Inferior parietal cortex (tissue), 1 donor: ENCODE results near the gene NXT2.
A peak's percentile ranks its signal among the peaks of the same experiment; 100 is the strongest.
"Not testable (repeated sequence)": the region's sequence is repeated elsewhere in the genome, so short reads cannot be mapped to it uniquely, and the experiment has no call there.

Experiments used
- DNase-seq: peaks from one replicate; pipeline ENCODE4 v3.0.0-alpha.2; 2016; ENCODE audit errors: extremely low spot score

NXT2 gene

DNA sequence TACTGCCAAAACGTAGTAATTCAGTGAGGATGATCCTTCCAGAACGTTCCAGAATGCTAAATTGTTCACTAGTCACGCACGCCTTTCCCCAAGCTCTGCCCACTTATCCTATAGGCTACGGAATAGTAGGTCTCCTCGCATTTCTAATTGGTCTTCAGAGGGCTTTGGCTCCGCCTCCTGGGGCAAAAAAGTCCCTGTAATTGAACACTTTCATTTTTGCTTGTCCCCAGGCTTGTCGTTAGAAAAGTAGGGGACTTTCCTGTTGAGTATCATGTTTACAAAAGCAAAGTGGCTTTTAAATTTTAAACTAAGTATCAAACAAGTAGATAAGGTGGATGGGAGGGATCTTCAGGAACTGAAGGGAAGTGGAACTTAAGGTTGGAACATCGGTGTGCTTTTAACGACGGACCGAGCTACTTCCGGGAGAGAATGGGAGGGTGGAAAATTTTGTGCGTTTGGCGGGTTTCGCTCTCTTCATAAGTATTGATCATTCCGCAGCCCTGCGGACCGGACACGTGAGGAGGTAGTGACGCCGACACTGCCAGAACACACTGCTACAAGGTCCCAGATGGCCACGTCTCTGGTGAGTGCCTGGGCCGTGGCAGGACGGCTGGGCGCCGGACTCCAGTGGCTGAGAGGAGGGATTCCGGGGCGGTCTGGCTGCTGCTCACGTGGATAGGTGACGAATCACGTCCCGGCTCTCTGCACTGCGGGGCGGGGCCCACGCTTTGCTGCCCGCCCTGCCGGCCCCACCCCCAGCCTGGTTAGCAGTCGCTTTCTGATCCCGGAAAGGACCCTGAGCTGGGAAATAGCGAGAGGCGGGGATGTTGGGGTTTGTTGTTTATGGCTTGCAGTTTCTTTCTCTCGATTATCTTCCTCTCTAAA is at the start of gene NXT2:
Gene NXT2, plus strand, starts transcription at position 406 of the 885 bp plus-strand sequence. Its CDS starts 163 bp downstream, at position 569.
- DNase-seq: peak; percentile 89

DNA sequence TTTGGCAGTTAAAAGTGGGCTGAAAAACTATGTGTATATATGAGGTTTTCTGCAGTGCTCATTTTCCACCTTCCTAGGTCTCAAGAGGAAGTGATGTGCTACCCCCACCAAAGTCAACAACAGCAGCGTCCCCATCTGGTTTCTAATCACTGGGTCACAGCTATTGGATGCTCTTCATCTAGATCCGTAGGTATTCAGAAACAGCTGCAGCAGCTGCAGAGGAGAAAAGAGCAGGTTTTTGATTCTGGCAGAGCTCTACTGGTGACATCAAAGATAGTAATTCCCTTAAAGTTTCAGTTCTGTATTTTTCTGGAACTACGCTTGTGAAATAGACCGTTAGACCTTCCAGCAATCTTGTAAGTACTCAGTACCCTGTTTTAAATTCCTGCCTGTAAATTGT is 49.0 kb upstream of the NXT2 start:
- DNase-seq: no peak

DNA sequence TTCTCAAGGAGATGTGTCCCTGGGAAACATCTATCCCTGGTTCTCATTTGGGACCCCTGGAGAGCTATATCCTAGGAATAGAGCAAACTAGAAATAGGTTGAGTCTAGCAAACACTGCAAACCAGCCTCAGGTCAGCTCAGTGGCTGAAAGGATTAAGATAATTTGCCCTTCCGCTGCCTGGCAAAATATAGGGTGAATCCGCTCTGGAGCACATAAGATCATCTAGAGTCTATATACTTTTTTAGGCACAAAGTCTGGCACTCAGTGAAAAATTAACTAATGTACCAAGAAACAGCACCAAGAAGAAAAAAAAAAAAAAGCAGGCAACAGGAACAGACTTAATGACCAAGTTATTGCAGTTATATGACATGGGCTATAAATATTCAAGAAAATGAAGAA is 47.5 kb upstream of the NXT2 start:
- no peak for DNase-seq

DNA sequence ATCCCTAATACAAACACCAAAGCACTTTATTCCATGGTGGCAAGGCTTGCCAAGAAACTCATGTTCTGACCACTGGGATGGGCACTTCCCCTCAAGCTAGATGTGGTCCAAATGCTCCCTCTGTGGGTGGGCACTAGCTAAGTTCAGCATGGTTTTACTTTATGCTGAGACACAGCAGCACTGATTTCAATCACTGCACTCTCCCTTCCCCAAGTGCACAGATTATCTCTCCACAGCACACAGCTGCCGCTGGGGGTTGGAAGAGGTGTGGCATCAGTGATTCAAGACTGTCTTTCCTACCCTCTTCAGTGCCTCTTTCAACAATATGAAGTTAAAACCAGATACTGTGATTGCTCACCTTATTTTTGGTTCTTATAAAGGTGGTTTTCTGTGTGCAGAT is 38.2 kb upstream of the NXT2 start:
- DNase-seq: no peak

DNA sequence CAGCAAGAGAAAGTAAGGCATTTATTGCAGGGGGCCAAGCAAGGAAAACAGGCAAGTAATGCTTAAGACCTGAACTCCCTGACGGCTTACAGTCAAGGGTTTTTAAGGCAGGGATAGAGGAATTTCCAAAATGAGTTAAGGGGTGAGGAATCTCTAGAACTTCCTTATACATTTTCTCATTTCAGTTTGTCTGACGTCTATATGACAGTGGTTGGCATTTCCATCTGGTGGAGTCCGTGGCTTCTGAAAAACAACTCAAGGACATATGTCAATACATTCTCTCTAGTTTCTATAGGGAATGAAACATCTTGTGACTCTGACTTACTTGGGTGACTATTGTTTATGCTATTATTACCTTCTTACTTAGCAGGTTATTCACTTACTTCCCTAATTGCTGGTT is 35.5 kb upstream of the NXT2 start:
- no peak for DNase-seq

DNA sequence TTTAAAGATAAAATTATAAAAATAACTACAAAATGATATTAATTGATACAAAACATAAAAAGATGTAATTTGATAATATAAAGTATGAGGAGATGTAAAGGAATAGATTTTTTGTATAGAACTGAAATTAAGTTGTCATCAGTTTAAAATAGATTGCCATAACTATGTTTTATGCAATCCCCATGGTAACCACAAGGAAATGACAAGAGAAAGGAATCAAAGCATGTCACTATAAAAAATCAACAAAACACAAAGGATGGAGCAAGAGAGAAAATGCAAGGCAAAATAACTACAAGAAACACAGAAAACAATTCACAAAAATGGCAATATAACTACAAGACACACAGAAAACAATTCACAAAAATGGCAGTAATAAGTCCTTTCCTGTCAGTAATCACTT is 27.7 kb upstream of the NXT2 start:
- no peak for DNase-seq

DNA sequence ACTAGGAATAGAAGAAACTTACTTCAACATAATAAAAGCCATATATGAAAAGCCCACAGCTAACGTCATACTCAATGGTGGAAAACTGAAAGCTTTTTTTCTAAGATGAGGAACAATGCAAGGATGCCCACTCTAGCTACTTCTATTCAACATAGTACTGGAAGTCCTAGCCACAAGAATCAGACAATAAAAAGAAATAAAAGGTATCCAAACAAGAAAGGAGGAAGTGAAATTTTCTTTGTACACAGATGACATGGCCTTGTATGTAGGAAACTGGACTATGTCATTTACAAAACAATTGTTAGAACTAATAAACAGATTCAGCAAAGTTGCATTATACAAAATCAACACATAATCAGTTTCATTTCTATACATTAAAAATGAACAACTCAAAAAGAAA is 25.5 kb upstream of the NXT2 start:
- no peak for DNase-seq

DNA sequence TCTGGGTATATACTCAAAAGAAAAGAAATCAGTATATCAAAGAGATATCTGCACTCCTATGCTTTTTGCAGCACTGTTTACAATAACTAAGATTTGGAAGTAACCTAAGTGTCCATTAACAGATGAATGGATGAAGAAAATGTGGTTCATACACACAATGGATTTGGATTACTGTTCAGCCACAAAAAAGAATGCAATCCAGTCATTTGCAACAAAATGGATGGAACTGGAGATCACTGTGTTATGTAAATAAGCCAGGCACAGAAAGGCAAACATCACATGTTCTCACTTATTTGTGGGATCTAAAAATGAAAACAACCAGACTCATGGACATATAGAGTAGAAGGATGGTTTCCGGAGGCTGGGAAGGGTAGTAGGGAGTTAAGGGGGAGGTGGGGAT is 17.6 kb upstream of the NXT2 start:
- no peak for DNase-seq

DNA sequence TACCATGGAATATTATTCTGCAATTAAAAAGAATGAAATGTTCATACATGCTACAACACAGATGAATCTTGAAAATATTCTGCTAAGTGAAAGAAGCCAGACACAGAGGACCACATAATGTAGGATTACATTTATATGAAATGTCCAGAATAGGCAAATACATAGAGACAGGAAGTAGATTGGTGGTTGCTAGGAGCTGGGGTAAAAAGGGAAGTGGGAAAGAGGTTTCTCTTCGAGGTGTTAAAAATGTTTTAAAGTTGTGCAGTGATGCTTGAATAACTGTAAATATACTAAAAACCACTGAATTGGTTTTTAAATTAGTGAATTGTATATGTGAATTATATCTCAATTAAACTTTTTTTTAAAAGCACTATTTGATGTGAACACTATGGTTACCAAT is 3.6 kb upstream of the NXT2 start:
- DNase-seq: no peak

DNA sequence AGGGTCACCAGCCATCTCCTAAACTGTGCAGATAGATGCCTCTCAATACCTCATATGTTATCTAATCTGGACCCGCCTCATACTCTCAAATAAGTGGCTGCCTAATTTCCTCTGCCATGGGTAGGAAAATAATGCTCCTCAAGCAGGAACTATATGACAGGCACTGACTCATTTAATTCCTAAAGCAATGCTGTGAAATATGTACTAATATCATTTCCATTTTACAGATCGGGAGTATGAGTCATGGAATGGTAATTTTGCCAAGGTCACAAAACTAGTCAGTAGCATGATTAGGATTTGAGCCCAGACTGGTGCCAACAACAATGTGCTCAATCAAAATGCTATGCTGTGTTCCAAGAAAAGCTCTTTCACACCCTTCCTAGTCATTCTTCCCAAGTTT is 3.0 kb upstream of the NXT2 start:
- no peak for DNase-seq

DNA sequence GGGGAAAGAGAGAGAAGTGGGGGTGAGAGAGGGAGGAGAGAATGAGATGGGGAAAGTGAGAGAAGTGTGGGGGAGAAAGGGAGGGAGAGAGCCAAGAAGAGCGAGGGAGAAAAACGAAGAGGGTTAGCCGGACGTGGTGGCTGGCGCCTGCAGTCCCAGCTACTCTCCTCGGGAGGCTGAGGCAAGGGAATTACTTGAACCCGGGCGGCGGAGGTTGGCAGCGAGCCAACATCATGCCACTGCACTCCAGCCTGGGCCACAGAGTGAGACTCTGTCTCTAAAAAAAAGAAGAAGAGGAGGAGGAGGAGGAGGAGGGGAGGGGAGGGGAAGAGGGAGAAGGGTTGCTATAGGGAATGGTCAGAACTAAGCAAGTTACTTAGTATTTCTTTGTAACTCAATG is 1.7 kb upstream of the NXT2 start:
- DNase-seq: no peak

DNA sequence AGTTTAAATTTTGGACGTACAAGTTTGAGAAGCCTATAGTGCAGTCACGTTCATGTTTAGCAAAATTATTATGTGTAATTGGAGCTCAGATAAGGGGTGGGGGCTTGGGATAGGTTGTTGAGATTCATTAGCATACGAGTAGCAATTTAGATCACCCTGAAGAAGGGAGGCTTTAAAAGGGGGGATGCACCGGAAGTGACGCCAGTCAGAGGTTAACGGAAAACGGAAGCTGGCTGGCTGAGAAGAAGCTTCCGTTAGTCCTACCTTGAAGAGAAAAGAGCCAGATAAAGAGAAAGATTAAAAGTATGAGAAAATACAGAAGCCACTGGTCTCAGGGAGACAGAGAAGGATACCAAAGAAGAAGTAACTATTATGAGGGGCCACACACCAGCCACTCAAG is 1.1 kb upstream of the NXT2 start:
- DNase-seq: no peak

DNA sequence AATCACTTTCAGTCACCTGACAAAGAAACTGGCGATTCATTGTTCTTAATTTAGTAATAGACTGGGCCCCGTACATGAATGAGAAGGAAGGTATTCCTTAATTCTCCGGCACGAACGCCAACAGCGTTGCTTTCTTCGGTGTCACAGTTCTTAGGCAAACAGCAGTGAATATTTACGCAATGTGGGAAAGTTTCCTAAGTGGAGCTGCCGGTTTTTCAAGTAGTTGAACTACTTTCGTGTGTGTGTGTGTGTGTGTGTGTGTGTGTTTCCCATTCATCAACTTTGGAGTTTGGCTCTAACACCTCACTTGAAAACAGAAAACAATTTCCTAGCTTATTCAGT is 651 bp downstream of the NXT2 start:
- DNase-seq: no peak

DNA sequence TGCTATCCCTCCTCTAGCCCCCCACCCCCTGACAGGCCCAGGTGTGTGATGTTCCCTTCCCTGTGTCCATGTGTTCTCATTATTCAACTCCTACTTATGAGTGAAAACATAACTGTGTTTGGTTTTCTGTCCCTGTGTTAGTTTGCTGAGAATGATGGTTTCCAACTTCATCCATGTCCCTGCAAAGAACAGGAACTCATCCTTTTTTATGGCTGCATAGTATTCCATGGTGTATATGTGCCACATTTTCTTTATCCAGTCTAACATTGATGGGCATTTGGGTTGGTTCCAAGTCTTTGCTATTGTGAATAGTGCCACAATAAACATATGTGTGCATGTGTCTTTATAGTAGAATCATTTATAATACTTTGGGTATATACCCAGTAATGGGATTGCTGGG is 2.4 kb downstream of the NXT2 start:
- DNase-seq: not testable (repeated sequence)

DNA sequence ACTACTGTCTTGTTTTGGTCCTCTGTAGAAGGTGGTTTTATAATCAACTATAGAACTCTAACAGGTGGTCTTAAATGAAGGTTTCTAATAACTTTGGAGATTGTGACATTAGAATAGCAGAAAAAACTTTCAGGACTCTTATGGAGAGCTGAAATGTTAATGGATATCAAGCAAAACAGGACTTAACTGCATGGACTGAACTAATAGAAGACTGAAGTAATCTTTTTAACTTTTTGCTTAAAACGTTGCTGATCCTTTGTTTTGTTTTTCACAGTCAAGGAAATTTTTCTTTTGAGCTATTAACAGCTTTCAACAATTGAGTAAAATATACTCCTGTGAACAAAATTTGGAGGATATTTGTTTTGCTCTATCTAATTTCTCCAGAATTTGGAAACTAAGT is 17.2 kb downstream of the NXT2 start:
- DNase-seq: no peak

DNA sequence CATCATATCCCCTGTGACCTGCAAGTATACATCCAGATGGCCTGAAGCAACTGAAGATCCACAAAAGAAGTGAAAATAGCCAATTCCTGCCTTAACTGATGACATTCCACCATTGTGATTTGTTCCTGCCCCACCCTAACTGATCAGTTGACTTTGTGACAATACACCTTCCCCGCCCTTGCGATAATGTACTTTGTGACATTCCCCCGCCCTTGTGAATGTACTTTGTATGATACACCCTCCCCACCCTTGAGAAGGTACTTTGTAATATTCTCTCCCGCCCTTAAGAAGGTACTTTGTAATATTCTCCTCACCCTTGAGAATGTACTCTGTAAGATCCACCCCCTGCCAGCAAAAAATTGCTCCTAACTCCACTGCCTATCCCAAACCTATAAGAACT is 39.4 kb downstream of the NXT2 start:
- not testable (repeated sequence) for DNase-seq

DNA sequence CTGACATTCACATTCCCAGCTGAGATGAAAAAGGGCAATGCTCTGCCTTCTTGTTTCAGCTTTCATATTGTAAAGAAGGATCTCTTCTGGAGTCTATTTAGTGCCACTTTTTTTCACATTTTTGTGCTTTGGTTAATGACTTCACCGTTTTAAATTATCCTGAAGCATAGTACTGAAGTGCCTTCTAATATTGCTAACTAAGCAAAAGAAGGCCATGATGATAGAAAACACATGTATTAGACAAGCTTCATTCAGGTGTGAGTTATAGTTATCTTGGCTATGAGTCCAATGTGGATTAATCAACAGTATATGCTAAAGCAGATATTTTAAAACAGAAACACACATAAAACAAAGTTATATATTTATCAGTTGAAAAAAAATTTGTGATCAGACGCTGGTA is 40.4 kb downstream of the NXT2 start:
- no peak for DNase-seq

DNA sequence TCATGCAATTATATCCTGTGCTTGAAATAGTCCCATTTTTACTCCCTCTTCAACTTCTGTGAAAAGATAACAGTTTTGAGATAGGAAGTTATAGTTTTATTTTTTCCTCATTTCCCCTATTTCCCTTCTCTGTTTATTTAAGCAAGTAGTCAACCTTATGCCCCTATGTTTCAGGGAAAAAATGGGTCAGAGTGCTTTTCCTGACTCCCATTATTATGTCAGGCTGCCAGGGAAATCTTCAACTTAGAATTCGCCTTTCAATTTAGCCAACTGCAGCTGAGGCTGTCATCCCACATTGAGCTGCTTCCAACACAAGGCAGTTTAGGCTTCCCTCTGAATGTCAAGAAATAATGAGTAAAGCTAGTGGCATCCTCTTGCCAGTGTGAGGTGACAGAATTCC is 42.3 kb downstream of the NXT2 start:
- DNase-seq: no peak

DNA sequence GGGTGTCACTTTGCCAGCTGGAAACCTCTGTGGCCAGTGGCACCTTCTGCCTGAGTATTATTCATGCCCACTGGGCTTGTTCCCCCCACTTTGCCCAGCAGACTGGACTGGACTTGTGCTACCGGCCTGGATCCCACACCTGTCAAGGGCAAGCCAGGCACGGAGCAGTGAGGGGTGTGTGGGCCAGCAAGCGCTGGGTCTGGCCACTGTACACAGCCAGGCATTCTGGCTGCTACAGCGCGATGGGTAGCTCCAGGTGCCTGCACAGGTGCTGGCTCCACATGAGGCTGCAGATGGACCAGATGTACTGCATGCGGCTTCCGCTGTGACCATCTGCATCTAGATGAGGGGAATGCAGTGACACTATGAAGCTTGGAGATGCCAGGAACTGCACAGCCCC is 48.8 kb downstream of the NXT2 start:
- no peak for DNase-seq

DNA sequence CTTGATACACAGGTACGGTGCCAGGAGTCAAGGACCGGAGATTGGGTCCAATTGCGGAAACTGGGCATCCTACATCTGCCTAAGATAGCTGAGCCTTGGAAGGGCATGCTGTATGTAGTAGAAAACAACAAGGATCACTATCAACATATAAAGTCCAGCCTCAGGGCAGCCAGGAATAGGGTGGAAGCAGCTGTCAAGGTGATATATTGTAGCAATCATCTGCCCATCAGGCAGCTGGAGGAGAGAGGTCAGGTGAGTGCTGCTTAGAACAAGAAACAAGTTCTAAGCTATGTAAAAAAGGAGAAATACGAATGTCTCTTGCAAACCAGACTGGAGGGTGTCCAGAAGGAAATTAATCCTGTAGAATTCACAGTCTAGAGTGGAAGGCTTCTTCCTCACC is 53.5 kb downstream of the NXT2 start:
- no peak for DNase-seq
